Parathyroid adenoma (tissue), 2 donors: ENCODE results near the gene MED10.

Source experiments
- H2AFZ ChIP-seq: fragments of 300-600 bp; sonication (generic); one replicate; pipeline ENCODE4 v1.7.0; 2017; ENCODE audit warnings: antibody characterized with exemption, mild to moderate bottlenecking
- H3K27ac ChIP-seq: fragments of 300-600 bp; sonication (generic); one replicate; pipeline ENCODE4 v1.7.0; 2017
- H3K27me3 ChIP-seq: fragments of 300-600 bp; sonication (generic); one replicate; pipeline ENCODE4 v1.7.0; 2017; ENCODE audit warnings: low read length; ENCODE audit not compliant: control insufficient read depth, insufficient read depth
- H3K36me3 ChIP-seq: fragments of 300-600 bp; sonication (generic); one replicate; pipeline ENCODE4 v1.7.0; 2017; ENCODE audit warnings: low read length; ENCODE audit not compliant: control insufficient read depth, insufficient read depth
- H3K4me1 ChIP-seq: fragments of 300-600 bp; sonication (generic); one replicate; pipeline ENCODE4 v1.7.0; 2017; ENCODE audit warnings: control low read depth
- H3K4me2 ChIP-seq: fragments of 300-600 bp; sonication (generic); one replicate; pipeline ENCODE4 v1.7.0; 2017; ENCODE audit warnings: low read length
- H3K4me3 ChIP-seq: fragments of 300-600 bp; sonication (generic); one replicate; pipeline ENCODE4 v1.7.0; 2017; ENCODE audit warnings: low read depth, low read length
- H3K79me2 ChIP-seq: fragments of 300-600 bp; sonication (generic); one replicate; pipeline ENCODE4 v1.7.0; 2017; ENCODE audit warnings: control low read depth
- H3K9ac ChIP-seq: fragments of 300-600 bp; sonication (generic); one replicate; pipeline ENCODE4 v1.7.0; 2017; ENCODE audit warnings: mild to moderate bottlenecking
- H3K9me3 ChIP-seq: fragments of 300-600 bp; sonication (generic); one replicate; pipeline ENCODE4 v1.7.0; 2017; ENCODE audit warnings: low read length; ENCODE audit not compliant: control insufficient read depth
- TF ChIP-seq, protein P1 (sequence below): fragments of 300-600 bp; sonication (generic); IDR thresholded peaks from one replicate; pipeline ENCODE4 v1.7.0; 2017; ENCODE audit warnings: antibody characterized with exemption, mild to moderate bottlenecking
- donor health status: primary hyperparathyroidism.

The MED10 gene

DNA sequence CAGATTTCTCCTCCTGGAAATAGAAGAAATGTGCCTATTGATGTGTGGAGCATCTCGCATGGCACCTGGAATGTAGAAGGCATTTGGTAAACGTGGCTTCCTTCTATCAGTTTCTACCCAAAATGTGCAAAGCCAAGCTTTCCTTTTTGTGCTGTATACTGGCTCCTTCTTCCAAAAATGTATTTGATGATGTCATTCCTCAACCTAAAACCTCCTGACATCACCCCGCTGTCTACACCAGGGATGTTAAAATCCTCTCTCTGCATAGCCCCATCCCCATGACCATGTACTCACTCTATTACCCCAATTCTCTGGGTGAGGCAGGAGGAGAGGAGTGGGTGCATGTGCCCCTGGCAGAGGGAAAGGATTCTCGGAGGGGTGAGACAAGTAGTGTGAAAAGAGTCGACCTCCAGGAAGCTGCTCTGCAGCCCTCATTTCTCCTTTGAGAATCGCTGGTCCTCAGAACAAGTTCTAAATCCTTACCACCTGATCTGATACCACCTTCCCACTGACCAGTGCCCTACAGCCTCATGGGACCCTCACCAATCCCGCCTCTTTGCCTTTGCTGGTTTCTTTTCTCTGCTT is 11.7 kb upstream of the MED10 start:
- no peak overlapping the region for H2AFZ ChIP-seq
- no peaks in the 10 kb centered on the region for H3K27me3 ChIP-seq
- H3K9ac ChIP-seq: no peak overlapping the region
- no peak overlapping the region for H3K27ac ChIP-seq
- no peaks in the 10 kb centered on the region for H3K4me1 ChIP-seq
- no peaks in the 10 kb centered on the region for H3K9me3 ChIP-seq
- H3K79me2 ChIP-seq: no peaks in the 10 kb centered on the region
- no peaks in the 10 kb centered on the region for H3K36me3 ChIP-seq
- no peak overlapping the region for H3K4me3 ChIP-seq
- TF ChIP-seq, protein P1, sequence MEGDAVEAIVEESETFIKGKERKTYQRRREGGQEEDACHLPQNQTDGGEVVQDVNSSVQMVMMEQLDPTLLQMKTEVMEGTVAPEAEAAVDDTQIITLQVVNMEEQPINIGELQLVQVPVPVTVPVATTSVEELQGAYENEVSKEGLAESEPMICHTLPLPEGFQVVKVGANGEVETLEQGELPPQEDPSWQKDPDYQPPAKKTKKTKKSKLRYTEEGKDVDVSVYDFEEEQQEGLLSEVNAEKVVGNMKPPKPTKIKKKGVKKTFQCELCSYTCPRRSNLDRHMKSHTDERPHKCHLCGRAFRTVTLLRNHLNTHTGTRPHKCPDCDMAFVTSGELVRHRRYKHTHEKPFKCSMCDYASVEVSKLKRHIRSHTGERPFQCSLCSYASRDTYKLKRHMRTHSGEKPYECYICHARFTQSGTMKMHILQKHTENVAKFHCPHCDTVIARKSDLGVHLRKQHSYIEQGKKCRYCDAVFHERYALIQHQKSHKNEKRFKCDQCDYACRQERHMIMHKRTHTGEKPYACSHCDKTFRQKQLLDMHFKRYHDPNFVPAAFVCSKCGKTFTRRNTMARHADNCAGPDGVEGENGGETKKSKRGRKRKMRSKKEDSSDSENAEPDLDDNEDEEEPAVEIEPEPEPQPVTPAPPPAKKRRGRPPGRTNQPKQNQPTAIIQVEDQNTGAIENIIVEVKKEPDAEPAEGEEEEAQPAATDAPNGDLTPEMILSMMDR: no peak
- no peak overlapping the region for H3K4me2 ChIP-seq

DNA sequence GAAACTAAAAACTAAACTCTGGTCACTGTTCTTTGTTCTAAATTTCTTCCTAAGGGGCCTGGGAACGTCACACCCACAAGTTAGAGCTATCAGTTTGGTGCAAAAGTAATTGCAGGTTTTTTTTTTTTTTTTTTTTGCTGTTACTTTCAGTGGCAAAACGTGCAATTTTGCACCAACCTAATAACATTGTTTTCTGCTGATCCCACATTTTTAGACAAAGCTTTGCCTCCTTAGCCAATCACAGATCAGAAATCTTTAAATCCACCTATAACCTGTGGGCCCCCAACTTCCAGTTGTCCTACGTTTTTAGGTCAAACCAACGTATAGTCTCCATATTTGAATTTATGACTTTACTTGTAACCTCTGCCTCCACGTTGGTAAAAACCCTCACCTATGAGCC is 11.1 kb upstream of the MED10 start:
- Histone ChIP-seq H3K36me3 (no peaks in the 10 kb centered on the region), H3K79me2 (no peaks in the 10 kb centered on the region), H3K9me3 (no peaks in the 10 kb centered on the region), H3K4me2 (no peak overlapping the region), H3K27ac (no peak overlapping the region), H3K4me3 (no peak overlapping the region), H2AFZ (no peak overlapping the region), H3K27me3 (no peaks in the 10 kb centered on the region), H3K4me1 (no peaks in the 10 kb centered on the region), H3K9ac (no peak overlapping the region)
- TF ChIP-seq, protein P1: no peak

DNA sequence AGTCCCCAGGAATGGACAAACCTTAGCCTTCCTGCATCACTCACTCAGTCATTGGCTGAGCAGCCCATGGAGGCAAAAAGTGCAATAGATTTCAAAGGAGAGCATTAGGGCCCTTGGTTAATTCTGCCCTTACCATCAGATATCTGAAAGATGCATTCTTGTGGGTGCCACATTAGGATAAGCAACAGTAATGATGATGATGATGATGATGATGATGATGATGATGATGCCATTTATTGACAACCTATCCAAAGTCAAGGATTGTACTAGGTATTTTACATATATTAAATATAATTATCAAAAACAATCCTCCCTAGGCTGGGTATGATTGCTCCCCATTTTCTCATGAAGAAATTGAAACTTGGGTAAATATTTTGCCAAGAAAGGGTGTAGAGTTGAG is 9.6 kb upstream of the MED10 start:
- Histone ChIP-seq H3K9me3 (no peaks in the 10 kb centered on the region), H3K9ac (no peak overlapping the region), H3K27me3 (no peaks in the 10 kb centered on the region), H3K4me1 (no peaks in the 10 kb centered on the region), H3K4me2 (no peak overlapping the region), H3K27ac (no peak overlapping the region), H3K4me3 (no peak overlapping the region), H3K79me2 (no peaks in the 10 kb centered on the region), H2AFZ (no peak overlapping the region), H3K36me3 (no peaks in the 10 kb centered on the region)
- TF ChIP-seq, protein P1: no peak

DNA sequence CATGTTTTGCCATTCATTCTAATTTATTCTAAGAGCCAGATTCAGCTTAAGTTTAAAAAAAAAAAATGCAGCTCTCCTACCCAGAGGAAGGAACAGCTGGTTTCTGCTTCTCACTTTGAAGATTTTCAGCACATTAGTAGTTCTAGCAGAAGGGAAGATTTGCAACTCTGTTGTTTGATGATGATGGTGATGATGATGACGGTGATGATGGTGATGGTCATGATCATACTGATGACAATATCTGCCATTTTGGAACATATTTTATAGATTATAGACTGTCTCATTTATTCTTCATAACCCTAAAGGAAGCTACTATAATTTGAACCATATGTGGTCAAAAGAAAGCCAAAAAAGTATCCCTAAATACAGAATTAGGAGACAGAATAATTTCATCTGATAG is 7.9 kb upstream of the MED10 start:
- Histone ChIP-seq H3K27ac (no peak overlapping the region), H3K9me3 (no peaks in the 10 kb centered on the region), H2AFZ (no peak overlapping the region), H3K4me3 (no peak overlapping the region), H3K79me2 (no peaks in the 10 kb centered on the region), H3K27me3 (no peaks in the 10 kb centered on the region), H3K4me1 (no peaks in the 10 kb centered on the region), H3K36me3 (no peaks in the 10 kb centered on the region), H3K9ac (no peak overlapping the region), H3K4me2 (no peak overlapping the region)
- TF ChIP-seq, protein P1: no peak

DNA sequence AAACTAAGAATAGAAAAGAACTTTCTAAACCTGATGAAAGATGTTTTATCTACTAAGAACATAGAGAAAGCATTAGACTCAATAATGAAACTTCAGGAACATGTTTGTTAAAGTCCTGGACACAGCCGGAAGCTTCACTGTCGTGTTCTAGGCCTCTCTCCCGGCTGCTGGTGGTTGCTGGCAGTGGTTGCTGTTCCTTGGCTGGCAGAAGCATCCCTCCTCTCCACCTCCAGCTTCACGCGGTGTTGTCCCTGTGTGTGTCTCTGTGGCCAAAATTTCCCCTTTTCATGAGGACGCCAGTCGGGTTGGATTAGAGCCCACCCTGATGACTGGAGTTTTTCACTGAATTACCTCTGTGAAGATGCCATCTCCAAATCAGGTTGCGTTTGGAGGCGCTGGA is 6.5 kb upstream of the MED10 start:
- H3K9ac ChIP-seq: no peak overlapping the region
- H3K36me3 ChIP-seq: no peaks in the 10 kb centered on the region
- H3K27ac ChIP-seq: no peak overlapping the region
- H3K4me1 ChIP-seq: no peaks in the 10 kb centered on the region
- no peak overlapping the region for H2AFZ ChIP-seq
- TF ChIP-seq, protein P1: no peak
- H3K9me3 ChIP-seq: no peaks in the 10 kb centered on the region
- H3K4me2 ChIP-seq: no peak overlapping the region
- H3K27me3 ChIP-seq: no peaks in the 10 kb centered on the region
- H3K4me3 ChIP-seq: no peak overlapping the region
- H3K79me2 ChIP-seq: no peaks in the 10 kb centered on the region
